ENCODE data around the gene FRMD5.

The FRMD5 gene

DNA sequence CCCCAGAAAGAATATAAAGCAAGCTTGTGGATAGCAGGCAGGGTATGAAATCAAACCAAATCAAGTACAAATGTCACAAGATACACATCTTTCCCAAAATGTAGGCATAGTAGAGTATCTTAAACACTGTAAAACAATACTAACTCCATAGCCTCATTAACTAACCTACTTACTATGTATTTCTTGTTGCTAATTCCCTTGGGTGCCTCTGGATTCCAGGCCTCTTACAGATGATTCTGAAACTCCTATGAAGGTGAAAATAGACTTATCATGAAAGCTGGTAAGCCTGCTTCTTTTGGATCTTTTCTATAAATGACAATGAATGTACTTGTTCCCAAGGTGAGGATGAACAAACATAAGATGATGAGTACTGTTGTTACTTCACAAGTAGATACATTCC lies 93.8 kb downstream of the FRMD5 start:
- H3K4me1 ChIP-seq (ENCODE audit: low read depth, poor library complexity, severe bottlenecking) = no peaks in the 10 kb centered on the region
- TF ChIP-seq, protein P1, sequence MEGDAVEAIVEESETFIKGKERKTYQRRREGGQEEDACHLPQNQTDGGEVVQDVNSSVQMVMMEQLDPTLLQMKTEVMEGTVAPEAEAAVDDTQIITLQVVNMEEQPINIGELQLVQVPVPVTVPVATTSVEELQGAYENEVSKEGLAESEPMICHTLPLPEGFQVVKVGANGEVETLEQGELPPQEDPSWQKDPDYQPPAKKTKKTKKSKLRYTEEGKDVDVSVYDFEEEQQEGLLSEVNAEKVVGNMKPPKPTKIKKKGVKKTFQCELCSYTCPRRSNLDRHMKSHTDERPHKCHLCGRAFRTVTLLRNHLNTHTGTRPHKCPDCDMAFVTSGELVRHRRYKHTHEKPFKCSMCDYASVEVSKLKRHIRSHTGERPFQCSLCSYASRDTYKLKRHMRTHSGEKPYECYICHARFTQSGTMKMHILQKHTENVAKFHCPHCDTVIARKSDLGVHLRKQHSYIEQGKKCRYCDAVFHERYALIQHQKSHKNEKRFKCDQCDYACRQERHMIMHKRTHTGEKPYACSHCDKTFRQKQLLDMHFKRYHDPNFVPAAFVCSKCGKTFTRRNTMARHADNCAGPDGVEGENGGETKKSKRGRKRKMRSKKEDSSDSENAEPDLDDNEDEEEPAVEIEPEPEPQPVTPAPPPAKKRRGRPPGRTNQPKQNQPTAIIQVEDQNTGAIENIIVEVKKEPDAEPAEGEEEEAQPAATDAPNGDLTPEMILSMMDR (conservative IDR thresholded peaks at IDR 0.05; ENCODE audit: low read depth, low read length) = no peak
- H3K36me3 ChIP-seq (ENCODE audit: insufficient read depth) = no peaks in the 10 kb centered on the region
- no peak overlapping the region for H2AFZ ChIP-seq (ENCODE audit: low read depth)
- no peaks in the 10 kb centered on the region for H4K20me1 ChIP-seq (ENCODE audit: insufficient read depth)
- H3K4me3 ChIP-seq (IDR thresholded peaks at IDR 0.05; ENCODE audit: insufficient read depth, low read depth, low read length) = no peak overlapping the region
- H3K27ac ChIP-seq = no peak overlapping the region
- H3K79me2 ChIP-seq (ENCODE audit: insufficient read depth, low read depth) = no peaks in the 10 kb centered on the region
- no peaks in the 10 kb centered on the region for H3K27me3 ChIP-seq (ENCODE audit: insufficient read depth, low read depth)
- H3K4me2 ChIP-seq = no peak overlapping the region
- H3K9ac ChIP-seq = no peak overlapping the region

DNA sequence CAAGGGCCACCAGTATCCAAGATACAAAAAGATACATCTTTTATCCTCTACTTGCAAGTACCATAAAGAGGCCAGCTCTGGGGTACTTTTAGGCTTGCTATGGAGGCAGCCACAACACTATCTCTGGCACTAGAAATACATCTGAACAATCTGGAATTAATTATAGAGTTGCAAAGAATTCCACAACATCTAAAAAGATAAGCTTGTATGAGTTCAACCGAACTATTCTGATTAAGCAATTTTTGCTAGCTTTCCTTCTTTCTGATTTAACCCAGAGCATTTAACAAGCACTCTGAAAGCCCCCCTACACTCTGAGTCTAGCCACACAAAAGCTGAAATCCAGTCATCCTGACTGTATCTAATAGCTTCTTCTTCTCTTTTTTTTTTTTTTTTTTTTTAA lies 95.4 kb downstream of the FRMD5 start:
- no peaks in the 10 kb centered on the region for H3K36me3 ChIP-seq (ENCODE audit: insufficient read depth)
- H3K27me3 ChIP-seq (ENCODE audit: insufficient read depth, low read depth) = no peaks in the 10 kb centered on the region
- H4K20me1 ChIP-seq (ENCODE audit: insufficient read depth) = no peaks in the 10 kb centered on the region
- no peak overlapping the region for H3K9ac ChIP-seq
- H2AFZ ChIP-seq (ENCODE audit: low read depth) = no peak overlapping the region
- H3K4me2 ChIP-seq = no peak overlapping the region
- no peak overlapping the region for H3K4me3 ChIP-seq (IDR thresholded peaks at IDR 0.05; ENCODE audit: insufficient read depth, low read depth, low read length)
- H3K79me2 ChIP-seq (ENCODE audit: insufficient read depth, low read depth) = no peaks in the 10 kb centered on the region
- no peaks in the 10 kb centered on the region for H3K4me1 ChIP-seq (ENCODE audit: low read depth, poor library complexity, severe bottlenecking)
- TF ChIP-seq, protein P1 (conservative IDR thresholded peaks at IDR 0.05; ENCODE audit: low read depth, low read length) = no peak
- no peak overlapping the region for H3K27ac ChIP-seq

DNA sequence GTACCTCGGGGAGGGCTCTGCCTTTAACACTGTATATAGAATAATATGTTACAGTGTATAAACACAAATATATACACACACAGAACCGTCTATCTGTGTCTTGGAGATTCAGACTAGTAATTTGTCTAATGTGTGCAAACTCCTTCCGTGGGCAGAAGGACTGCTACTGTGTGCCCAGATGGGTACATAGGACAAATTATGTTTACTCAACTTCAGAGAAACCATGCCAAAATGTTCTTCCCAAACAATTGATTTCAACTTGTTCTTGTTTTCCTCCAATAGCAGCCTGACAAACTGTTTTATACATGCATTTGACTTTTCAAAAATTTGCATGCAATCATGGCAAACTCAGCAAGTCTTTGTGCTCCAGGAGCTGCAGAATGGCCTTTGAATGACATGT lies 97.5 kb downstream of the FRMD5 start:
- H3K27me3 ChIP-seq (ENCODE audit: insufficient read depth, low read depth) = no peaks in the 10 kb centered on the region
- H3K79me2 ChIP-seq (ENCODE audit: insufficient read depth, low read depth) = no peaks in the 10 kb centered on the region
- no peaks in the 10 kb centered on the region for H3K36me3 ChIP-seq (ENCODE audit: insufficient read depth)
- no peak overlapping the region for H3K4me2 ChIP-seq
- TF ChIP-seq, protein P1 (conservative IDR thresholded peaks at IDR 0.05; ENCODE audit: low read depth, low read length) = no peak
- H4K20me1 ChIP-seq (ENCODE audit: insufficient read depth) = no peaks in the 10 kb centered on the region
- no peak overlapping the region for H3K27ac ChIP-seq
- no peak overlapping the region for H2AFZ ChIP-seq (ENCODE audit: low read depth)
- H3K9ac ChIP-seq = no peak overlapping the region
- H3K4me3 ChIP-seq (IDR thresholded peaks at IDR 0.05; ENCODE audit: insufficient read depth, low read depth, low read length) = no peak overlapping the region
- no peaks in the 10 kb centered on the region for H3K4me1 ChIP-seq (ENCODE audit: low read depth, poor library complexity, severe bottlenecking)

DNA sequence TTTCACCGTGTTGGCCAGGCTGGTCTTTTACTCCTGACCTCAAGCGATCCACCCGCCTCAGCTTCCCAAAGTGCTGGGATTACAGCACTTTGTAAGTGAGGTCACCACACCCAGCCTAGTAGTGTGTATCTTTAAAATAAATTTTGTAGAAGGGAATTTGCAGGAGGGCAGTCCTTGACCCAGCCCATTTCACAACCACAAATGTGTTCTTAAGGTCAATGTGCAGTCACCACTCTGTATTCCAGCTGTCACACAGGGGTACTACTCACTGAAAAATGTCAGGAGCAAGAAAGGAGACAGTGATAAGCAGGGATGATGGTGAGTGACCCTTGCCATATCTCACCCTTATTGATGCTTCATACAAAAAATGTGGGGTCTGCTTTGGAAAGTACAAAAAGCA lies 98.5 kb downstream of the FRMD5 start:
- Histone ChIP-seq H4K20me1 (ENCODE audit: insufficient read depth) (no peaks in the 10 kb centered on the region), H3K4me1 (ENCODE audit: low read depth, poor library complexity, severe bottlenecking) (no peaks in the 10 kb centered on the region), H3K27me3 (ENCODE audit: insufficient read depth, low read depth) (no peaks in the 10 kb centered on the region), H3K4me3 (IDR thresholded peaks at IDR 0.05; ENCODE audit: insufficient read depth, low read depth, low read length) (no peak overlapping the region), H3K9ac (no peak overlapping the region), H3K36me3 (ENCODE audit: insufficient read depth) (no peaks in the 10 kb centered on the region), H2AFZ (ENCODE audit: low read depth) (no peak overlapping the region), H3K79me2 (ENCODE audit: insufficient read depth, low read depth) (no peaks in the 10 kb centered on the region), H3K27ac (no peak overlapping the region), H3K4me2 (no peak overlapping the region)
- TF ChIP-seq, protein P1 (conservative IDR thresholded peaks at IDR 0.05; ENCODE audit: low read depth, low read length) = no peak

DNA sequence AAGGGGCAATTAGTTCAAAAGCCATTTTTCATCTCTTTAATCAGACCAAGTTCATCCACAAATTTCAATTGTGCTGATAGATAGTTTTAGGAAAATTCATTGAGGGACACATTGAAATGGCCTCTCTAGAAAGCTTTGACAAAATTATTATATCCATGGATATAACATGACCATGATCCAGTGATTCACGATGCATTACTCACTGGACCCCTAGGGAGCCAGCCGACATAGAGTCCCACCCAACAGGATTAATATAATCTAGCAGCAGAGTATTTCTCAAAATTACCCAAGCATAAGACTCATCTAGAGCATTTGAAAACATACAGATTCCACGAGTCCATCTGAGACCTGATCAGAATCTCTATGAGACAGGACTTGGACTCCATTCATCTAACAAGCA lies 100.3 kb downstream of the FRMD5 start:
- Histone ChIP-seq H3K4me2 (no peak overlapping the region), H4K20me1 (ENCODE audit: insufficient read depth) (no peaks in the 10 kb centered on the region), H3K4me3 (IDR thresholded peaks at IDR 0.05; ENCODE audit: insufficient read depth, low read depth, low read length) (no peak overlapping the region), H3K9ac (no peak overlapping the region), H3K4me1 (ENCODE audit: low read depth, poor library complexity, severe bottlenecking) (no peaks in the 10 kb centered on the region), H3K27ac (no peak overlapping the region), H2AFZ (ENCODE audit: low read depth) (no peak overlapping the region), H3K79me2 (ENCODE audit: insufficient read depth, low read depth) (no peaks in the 10 kb centered on the region), H3K36me3 (ENCODE audit: insufficient read depth) (no peaks in the 10 kb centered on the region), H3K27me3 (ENCODE audit: insufficient read depth, low read depth) (no peaks in the 10 kb centered on the region)
- TF ChIP-seq, protein P1 (conservative IDR thresholded peaks at IDR 0.05; ENCODE audit: low read depth, low read length) = no peak
